HepG2 (cell line): Measurements from ENCODE around the gene CST3. TPM values are rescaled to one million over a fixed set of nuclear protein-coding genes. Genes with fewer than 3 reads are reported as not detected.

Experiments used
- AKAP8 ChIP-seq: sonication (generic); formaldehyde crosslinking; IDR thresholded peaks from 2 replicates; pipeline ENCODE4 v1.5.1; 2020; ENCODE audit warnings: mild to moderate bottlenecking, missing genetic modification reagents
- ATF5 ChIP-seq: sonication (generic); formaldehyde crosslinking; IDR thresholded peaks from 2 replicates; pipeline ENCODE4 v1.4.0; 2020; ENCODE audit warnings: mild to moderate bottlenecking, low read depth, missing genetic modification reagents
- CEBPG ChIP-seq: IDR thresholded peaks from 2 replicates; pipeline ENCODE4 v1.6.1; 2016
- CREB3 ChIP-seq: sonication (generic); formaldehyde crosslinking; IDR thresholded peaks from 2 replicates; pipeline ENCODE4 v1.5.0; 2020; ENCODE audit warnings: missing genetic modification reagents
- NFE2L1 ChIP-seq: sonication (generic); formaldehyde crosslinking; IDR thresholded peaks from 2 replicates; pipeline ENCODE4 v1.4.0; 2020; ENCODE audit warnings: missing genetic modification reagents, mild to moderate bottlenecking, borderline replicate concordance
- RFXAP ChIP-seq: sonication (generic); formaldehyde crosslinking; IDR thresholded peaks from 2 replicates; pipeline ENCODE4 v1.4.0; 2020; ENCODE audit warnings: missing genetic modification reagents, borderline replicate concordance
- YEATS2 ChIP-seq: sonication (generic); formaldehyde crosslinking; IDR thresholded peaks from 2 replicates; pipeline ENCODE4 v1.4.0; 2020; ENCODE audit warnings: missing genetic modification reagents, borderline replicate concordance
- ZBTB40 ChIP-seq, 2 experiments: fragments of 450-650 bp in 1 of 2; sonication (generic) in 1 of 2; formaldehyde crosslinking in 1 of 2; IDR thresholded peaks; 2 replicates each; pipeline versions ENCODE4 v1.6.1 to v1.8.0; 2016 to 2022; ENCODE audit warnings: antibody characterized with exemption in 1 of 2, mild to moderate bottlenecking in 1 of 2, missing genetic modification reagents in 1 of 2
- ZBTB7B ChIP-seq: sonication (generic); formaldehyde crosslinking; IDR thresholded peaks from 2 replicates; pipeline ENCODE4 v1.4.0; 2020; ENCODE audit warnings: missing genetic modification reagents
- ZNF552 ChIP-seq: sonication (generic); formaldehyde crosslinking; IDR thresholded peaks from 2 replicates; pipeline ENCODE4 v1.9.0; 2022; ENCODE audit warnings: missing genetic modification reagents, mild to moderate bottlenecking, borderline replicate concordance
- ZNF83 ChIP-seq: sonication (generic); formaldehyde crosslinking; IDR thresholded peaks from 2 replicates; pipeline ENCODE4 v1.4.0; 2020; ENCODE audit warnings: missing genetic modification reagents, mild to moderate bottlenecking, borderline replicate concordance
- polyA plus RNA-seq, 8 experiments: library from polyadenylated mRNA; depleted of rRNA in 3 of 8; stranded (reverse) in 7 of 8; unstranded in 1 of 8; fragments of >200 nt; fragmentation: Illumina TruSeq in 4 of 8; extraction: Trizol in 4 of 8; gene quantifications; 2 replicates each; pipeline versions ENCODE4 v1.2.1 to v1.2.3, GENCODE V29; 2011 to 2016; ENCODE audit warnings: low read depth in 4 of 8, missing spikeins in 1 of 8, mixed read lengths in 1 of 8; ENCODE audit not compliant: insufficient read depth in 1 of 8
- total RNA-seq, 5 experiments: library from RNA; depleted of rRNA; stranded (reverse); fragments of >200 nt; fragmentation: Illumina TruSeq; extraction: Trizol; gene quantifications; 2 replicates each; pipeline ENCODE4 v1.2.3, GENCODE V29; 2016; ENCODE audit warnings: low read depth in 1 of 5
- TF ChIP-seq, protein P1 (sequence below): sonication (generic); formaldehyde crosslinking; IDR thresholded peaks from 2 replicates; pipeline ENCODE4 v1.5.1; 2020; ENCODE audit warnings: mild to moderate bottlenecking, missing genetic modification reagents, moderate library complexity

The CST3 gene
- total and polyA plus RNA-seq, 2 of the 13 experiments (the other 11 are each of a cell fraction or from before 2014, with no cell fraction given), result 690 to 1,005 TPM

- TF ChIP-seq ZBTB40 (IDR thresholded peaks at IDR 0.05), result no peak
- no peak; the same call in 1 of the 2 replicates for TF ChIP-seq ZBTB40 (CRISPR knock-in tag; IDR thresholded peaks at IDR 0.05)
- no peak for TF ChIP-seq CREB3
- peak; percentile 77 for TF ChIP-seq CEBPG (CRISPR knock-in tag)
- no peak for TF ChIP-seq RFXAP (CRISPR knock-in tag)
- no peak for TF ChIP-seq ATF5 (CRISPR knock-in tag)
- TF ChIP-seq, protein P1, sequence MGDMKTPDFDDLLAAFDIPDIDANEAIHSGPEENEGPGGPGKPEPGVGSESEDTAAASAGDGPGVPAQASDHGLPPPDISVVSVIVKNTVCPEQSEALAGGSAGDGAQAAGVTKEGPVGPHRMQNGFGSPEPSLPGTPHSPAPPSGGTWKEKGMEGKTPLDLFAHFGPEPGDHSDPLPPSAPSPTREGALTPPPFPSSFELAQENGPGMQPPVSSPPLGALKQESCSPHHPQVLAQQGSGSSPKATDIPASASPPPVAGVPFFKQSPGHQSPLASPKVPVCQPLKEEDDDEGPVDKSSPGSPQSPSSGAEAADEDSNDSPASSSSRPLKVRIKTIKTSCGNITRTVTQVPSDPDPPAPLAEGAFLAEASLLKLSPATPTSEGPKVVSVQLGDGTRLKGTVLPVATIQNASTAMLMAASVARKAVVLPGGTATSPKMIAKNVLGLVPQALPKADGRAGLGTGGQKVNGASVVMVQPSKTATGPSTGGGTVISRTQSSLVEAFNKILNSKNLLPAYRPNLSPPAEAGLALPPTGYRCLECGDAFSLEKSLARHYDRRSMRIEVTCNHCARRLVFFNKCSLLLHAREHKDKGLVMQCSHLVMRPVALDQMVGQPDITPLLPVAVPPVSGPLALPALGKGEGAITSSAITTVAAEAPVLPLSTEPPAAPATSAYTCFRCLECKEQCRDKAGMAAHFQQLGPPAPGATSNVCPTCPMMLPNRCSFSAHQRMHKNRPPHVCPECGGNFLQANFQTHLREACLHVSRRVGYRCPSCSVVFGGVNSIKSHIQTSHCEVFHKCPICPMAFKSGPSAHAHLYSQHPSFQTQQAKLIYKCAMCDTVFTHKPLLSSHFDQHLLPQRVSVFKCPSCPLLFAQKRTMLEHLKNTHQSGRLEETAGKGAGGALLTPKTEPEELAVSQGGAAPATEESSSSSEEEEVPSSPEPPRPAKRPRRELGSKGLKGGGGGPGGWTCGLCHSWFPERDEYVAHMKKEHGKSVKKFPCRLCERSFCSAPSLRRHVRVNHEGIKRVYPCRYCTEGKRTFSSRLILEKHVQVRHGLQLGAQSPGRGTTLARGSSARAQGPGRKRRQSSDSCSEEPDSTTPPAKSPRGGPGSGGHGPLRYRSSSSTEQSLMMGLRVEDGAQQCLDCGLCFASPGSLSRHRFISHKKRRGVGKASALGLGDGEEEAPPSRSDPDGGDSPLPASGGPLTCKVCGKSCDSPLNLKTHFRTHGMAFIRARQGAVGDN (CRISPR knock-in tag), result peak; percentile 82
- peak; percentile 89; the same call in 1 of the 2 replicates for TF ChIP-seq ZNF83
- no peak for TF ChIP-seq AKAP8 (CRISPR knock-in tag)
- no peak for TF ChIP-seq ZNF552
- no peak for TF ChIP-seq NFE2L1 (CRISPR knock-in tag)
- no peak; the same call in 1 of the 2 replicates for TF ChIP-seq YEATS2 (CRISPR knock-in tag)
- no peak for TF ChIP-seq ZBTB7B
Measured at GRCh38 chr20:23640671-23641667, 3.2 kb upstream of the CST3 start (continued).
